ENCODE data around the gene SP1. TPM values are rescaled to one million over a fixed set of nuclear protein-coding genes. Genes with fewer than 3 reads are reported as not detected.

SP1 gene
- total and polyA plus RNA-seq, 2 of the 4 experiments (the other 2 are of a cell fraction) = 19.7 to 53.6 TPM

GRCh38 chr12:53334822-53335221, 45.2 kb upstream of the SP1 start:
- H4K91ac ChIP-seq (ENCODE audit: insufficient read depth, low read depth, low read length) = no peak overlapping the region
- no peak overlapping the region for H3K9ac ChIP-seq (ENCODE audit: low read depth, low read length)
- no peak overlapping the region for H2BK120ac ChIP-seq (ENCODE audit: low read depth, low read length)
- BruUV-seq (replicated peaks) = no TSS peak
- no peak overlapping the region for H2BK15ac ChIP-seq (ENCODE audit: low read depth, low read length)
- H3K9me3 ChIP-seq (ENCODE audit: control insufficient read depth, insufficient read depth, low read length) = no peaks in the 10 kb centered on the region
- no peak for ATAC-seq (ENCODE audit: low read depth)
- H4K5ac ChIP-seq (ENCODE audit: low read depth, low read length) = no peak overlapping the region
- H3K4me3 ChIP-seq (ENCODE audit: insufficient read depth, low read depth, low read length) = no peak overlapping the region
- no peaks in the 10 kb centered on the region for H4K20me1 ChIP-seq (ENCODE audit: insufficient read depth, low read length)
- no peak overlapping the region for H3K23ac ChIP-seq (ENCODE audit: low read depth, low read length)
- peaks cover 6% of the 10 kb centered on the region; the same call in 1 of the 2 replicates for H3K9me1 ChIP-seq (ENCODE audit: insufficient read depth, low read length)
- WGBS, 2 experiments (ENCODE audit: extremely low coverage in 2 of 2, insufficient read length in 1 of 2) = 56% methylated on average over 2 of the region's 8 CpGs; no CpG with 5 or more reads in 1 of the 2 experiments
- H2AFZ ChIP-seq (replicated peaks; ENCODE audit: low read length, poor library complexity) = no peak overlapping the region
- no peak for DNase-seq
- H3K27me3 ChIP-seq (ENCODE audit: control insufficient read depth, insufficient read depth, low read length) = peaks cover 79% of the 10 kb centered on the region
- H3K36me3 ChIP-seq (ENCODE audit: control insufficient read depth, insufficient read depth, low read length) = no peaks in the 10 kb centered on the region
- H3K18ac ChIP-seq (ENCODE audit: low read depth, low read length) = no peak overlapping the region
- no peak overlapping the region for H3K14ac ChIP-seq (replicated peaks; ENCODE audit: low read depth, low read length)
- TF ChIP-seq ELK1 (IDR thresholded peaks at IDR 0.05; ENCODE audit: borderline replicate concordance, low read depth, low read length) = no peak
- no peak for TF ChIP-seq NFE2L2 (IDR thresholded peaks at IDR 0.05; ENCODE audit: low read depth, low read length)
- no peak for TF ChIP-seq RCOR1 (IDR thresholded peaks at IDR 0.05; ENCODE audit: insufficient replicate concordance, low read length)
- TF ChIP-seq FOS (IDR thresholded peaks at IDR 0.05; ENCODE audit: low read depth, low read length) = no peak
- TF ChIP-seq RAD21 (IDR thresholded peaks at IDR 0.05; ENCODE audit: low read length) = no peak
- TF ChIP-seq CHD1 (IDR thresholded peaks at IDR 0.05; ENCODE audit: low read depth, low read length) = no peak
- no peak for TF ChIP-seq MAZ (IDR thresholded peaks at IDR 0.05; ENCODE audit: borderline replicate concordance, low read depth, low read length)
- no peak for TF ChIP-seq USF2 (IDR thresholded peaks at IDR 0.05; ENCODE audit: low read depth, low read length)
- TF ChIP-seq POLR2A (IDR thresholded peaks at IDR 0.05; ENCODE audit: low read depth, low read length) = no peak
- TF ChIP-seq SMC3 (IDR thresholded peaks at IDR 0.05; ENCODE audit: low read depth, low read length) = no peak
- TF ChIP-seq CEBPB (IDR thresholded peaks at IDR 0.05; ENCODE audit: low read depth, low read length) = no peak
- TF ChIP-seq BHLHE40 (IDR thresholded peaks at IDR 0.05; ENCODE audit: low read depth, low read length) = no peak
- POLR2A ChIA-PET (ENCODE audit: unreplicated experiment) = no interaction called here
- H4K8ac ChIP-seq (ENCODE audit: low read depth in 2 of 2, low read length in 2 of 2) = no peak overlapping the region
- H3K4me2 ChIP-seq (ENCODE audit: low read depth, low read length) = no peak overlapping the region
- no peak overlapping the region for H3K27ac ChIP-seq (ENCODE audit: insufficient read depth, low read length)
- no peak overlapping the region for H2AK9ac ChIP-seq (replicated peaks; ENCODE audit: low read depth, low read length, poor library complexity)
- no peak overlapping the region for H2BK20ac ChIP-seq (ENCODE audit: low read depth, low read length)
- in situ Hi-C loops (cut with MboI; ENCODE audit: low sequenced_read_pairs) (no loop called here), dilution Hi-C loops (cut with HindIII; ENCODE audit: low sequenced_read_pairs, unreplicated experiment) (no loop called here), intact Hi-C loops (cut with micrococcal nuclease) (no loop called here)
- H3K4me1 ChIP-seq (ENCODE audit: control insufficient read depth, insufficient read depth, low read length) = no peaks in the 10 kb centered on the region
- H2BK5ac ChIP-seq (ENCODE audit: low read depth, low read length, poor library complexity, severe bottlenecking) = no peak overlapping the region
- CTCF ChIA-PET = interaction anchor here (0.8 to 1.0 kb wide), 2 partner anchors 13 to 139 kb away, joined by 4 read pairs; partner anchors contain the start of gene AAAS
- H3K56ac ChIP-seq (ENCODE audit: extremely low read depth, insufficient read depth, low read length) = no peak overlapping the region
- no peak overlapping the region for H2AK5ac ChIP-seq (ENCODE audit: low read depth, low read length)
- no peaks in the 10 kb centered on the region for H3K79me1 ChIP-seq (ENCODE audit: low read depth in 1 of 2, low read length in 2 of 2)
- no peak overlapping the region for H3K4ac ChIP-seq (ENCODE audit: low read depth, low read length)

Measured in IMR-90 (cell line).